Colonic mucosa (tissue), 4 donors: ENCODE data around the gene PGM2. TPM values are rescaled to one million over a fixed set of nuclear protein-coding genes. Genes with fewer than 3 reads are reported as not detected.

Experiments
- DNase-seq: peaks from one replicate; pipeline ENCODE4 v3.0.0-alpha.2; 2020
- H3K27ac ChIP-seq: fragments of 200-600 bp; one replicate; pipeline ENCODE4 v1.8.0; 2021
- H3K27me3 ChIP-seq: fragments of 200-600 bp; one replicate; pipeline ENCODE4 v1.8.0; 2021
- H3K36me3 ChIP-seq: fragments of 200-600 bp; one replicate; pipeline ENCODE4 v1.8.0; 2021
- H3K4me1 ChIP-seq: fragments of 200-600 bp; one replicate; pipeline ENCODE4 v1.8.0; 2021; ENCODE audit warnings: mild to moderate bottlenecking
- H3K4me3 ChIP-seq: fragments of 200-600 bp; one replicate; pipeline ENCODE4 v1.8.0; 2021
- H3K9ac ChIP-seq, 2 donors: one replicate each; pipeline ENCODE4 v1.7.0; 2013; ENCODE audit warnings: control low read depth in 2 of 2, low read depth in 2 of 2, low read length in 2 of 2
- H3K9me3 ChIP-seq: fragments of 200-600 bp; one replicate; pipeline ENCODE4 v1.8.0; 2021
- intact Hi-C: fragments of 100-400 bp; cut with DNase I; formaldehyde crosslinking; loops from one replicate; pipeline ENCODE4 v1.14.1; 2022
- total RNA-seq, 2 donors: library from RNA; stranded (reverse); fragmentation: NEBNext Ultra II Directional in 1 of 2; extraction: Animal tissue kit (Norgen Biotek cat#: 25700) in 1 of 2; gene quantifications; one replicate each; pipeline ENCODE4 v1.2.1, GENCODE V29; 2021
- TF ChIP-seq, protein P1 (sequence below): fragments of 200-600 bp; IDR thresholded peaks from one replicate; pipeline ENCODE4 v1.8.0; 2022; ENCODE audit warnings: antibody characterized with exemption, mild to moderate bottlenecking
- donor health status: healthy.
- donor health status: DM: no; HTN: no; CAD: no.
- donor health status: DM: no; HTN: no; CAD: no.

Gene PGM2
- total RNA-seq, 2 donors from 2014 or later, result 32.6 to 37.2 TPM

DNA sequence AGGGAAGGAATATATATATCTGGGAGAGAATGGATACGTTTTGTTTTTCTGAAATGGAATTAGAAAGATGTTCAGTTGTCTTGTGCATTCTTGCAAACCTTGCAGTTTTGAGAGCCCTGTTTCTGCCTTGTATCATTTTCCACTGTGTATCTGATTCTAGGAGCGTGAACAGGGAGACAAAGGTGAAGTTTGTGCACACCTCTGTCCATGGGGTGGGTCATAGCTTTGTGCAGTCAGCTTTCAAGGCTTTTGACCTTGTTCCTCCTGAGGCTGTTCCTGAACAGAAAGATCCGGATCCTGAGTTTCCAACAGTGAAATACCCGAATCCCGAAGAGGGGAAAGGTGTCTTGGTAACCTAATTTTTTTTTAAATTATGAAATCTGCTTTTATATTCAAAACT, 17.7 kb downstream of the PGM2 start:
- no peak overlapping the region for H3K4me3 ChIP-seq
- H3K9ac ChIP-seq, result no peak overlapping the region
- H3K36me3 ChIP-seq, result peaks cover 5% of the 10 kb centered on the region
- TF ChIP-seq, protein P1, sequence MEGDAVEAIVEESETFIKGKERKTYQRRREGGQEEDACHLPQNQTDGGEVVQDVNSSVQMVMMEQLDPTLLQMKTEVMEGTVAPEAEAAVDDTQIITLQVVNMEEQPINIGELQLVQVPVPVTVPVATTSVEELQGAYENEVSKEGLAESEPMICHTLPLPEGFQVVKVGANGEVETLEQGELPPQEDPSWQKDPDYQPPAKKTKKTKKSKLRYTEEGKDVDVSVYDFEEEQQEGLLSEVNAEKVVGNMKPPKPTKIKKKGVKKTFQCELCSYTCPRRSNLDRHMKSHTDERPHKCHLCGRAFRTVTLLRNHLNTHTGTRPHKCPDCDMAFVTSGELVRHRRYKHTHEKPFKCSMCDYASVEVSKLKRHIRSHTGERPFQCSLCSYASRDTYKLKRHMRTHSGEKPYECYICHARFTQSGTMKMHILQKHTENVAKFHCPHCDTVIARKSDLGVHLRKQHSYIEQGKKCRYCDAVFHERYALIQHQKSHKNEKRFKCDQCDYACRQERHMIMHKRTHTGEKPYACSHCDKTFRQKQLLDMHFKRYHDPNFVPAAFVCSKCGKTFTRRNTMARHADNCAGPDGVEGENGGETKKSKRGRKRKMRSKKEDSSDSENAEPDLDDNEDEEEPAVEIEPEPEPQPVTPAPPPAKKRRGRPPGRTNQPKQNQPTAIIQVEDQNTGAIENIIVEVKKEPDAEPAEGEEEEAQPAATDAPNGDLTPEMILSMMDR, result no peak
- intact Hi-C loops, result no loop called here
- no peaks in the 10 kb centered on the region for H3K4me1 ChIP-seq
- no peak overlapping the region for H3K27ac ChIP-seq
- no peak for DNase-seq
- no peaks in the 10 kb centered on the region for H3K27me3 ChIP-seq
- no peaks in the 10 kb centered on the region for H3K9me3 ChIP-seq

DNA sequence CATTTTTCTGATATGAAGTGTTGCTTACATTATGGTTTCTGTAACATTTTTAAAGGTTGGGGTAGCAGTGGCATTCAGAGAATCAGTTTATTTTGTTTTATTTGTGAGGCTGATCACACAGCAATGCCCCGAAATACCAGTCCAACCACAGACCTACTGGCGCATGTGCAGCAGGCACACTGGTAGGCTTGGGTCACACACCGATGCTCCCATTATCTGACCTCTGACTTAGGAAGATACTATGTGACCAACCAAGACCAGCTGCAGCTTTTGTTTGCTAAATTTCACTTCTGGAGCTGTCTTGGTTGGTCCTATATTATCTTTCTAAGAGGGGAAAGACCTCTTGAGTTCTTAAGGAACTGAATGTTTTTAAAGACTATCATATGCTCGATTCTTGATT, 18.7 kb downstream of the PGM2 start:
- DNase-seq, result no peak

DNA sequence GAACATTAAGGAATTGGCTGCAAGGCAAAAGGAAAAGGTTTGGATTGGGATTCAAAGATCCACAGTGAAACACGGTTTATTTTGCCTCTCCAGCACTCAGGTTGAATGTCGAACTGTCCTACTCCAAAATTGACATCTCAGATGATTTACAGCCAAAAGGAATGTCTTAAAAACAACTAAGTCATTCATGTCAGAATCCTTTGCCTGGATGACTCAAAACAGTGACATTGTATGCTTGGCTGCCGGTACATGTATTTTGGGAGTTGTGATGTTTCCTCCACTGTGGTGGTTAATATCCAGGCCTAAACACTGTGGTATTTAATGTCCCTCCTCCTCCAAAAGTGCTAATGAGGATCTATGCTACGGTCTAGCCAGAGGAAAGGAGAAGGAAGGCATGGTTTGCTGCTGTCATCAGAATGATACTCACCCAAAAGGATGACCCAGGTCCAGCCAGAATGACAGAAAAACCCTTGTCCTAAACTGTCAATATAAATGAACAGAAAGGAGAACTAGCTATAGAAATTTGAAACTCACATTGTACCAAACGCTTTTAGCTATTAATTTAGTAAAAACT, 20.9 kb downstream of the PGM2 start:
- TF ChIP-seq, protein P1, result no peak
- no peak overlapping the region for H3K4me3 ChIP-seq
- no peaks in the 10 kb centered on the region for H3K36me3 ChIP-seq
- H3K4me1 ChIP-seq, result no peaks in the 10 kb centered on the region
- intact Hi-C loops, result no loop called here
- H3K9me3 ChIP-seq, result no peaks in the 10 kb centered on the region
- no peak overlapping the region for H3K27ac ChIP-seq
- no peaks in the 10 kb centered on the region for H3K27me3 ChIP-seq
- H3K9ac ChIP-seq, result no peak overlapping the region
- no peak for DNase-seq

More for the DNA sequence above, 18.7 kb downstream of the PGM2 start:
- TF ChIP-seq, protein P1, result no peak
- Histone ChIP-seq H3K9ac (no peak overlapping the region), H3K4me1 (no peaks in the 10 kb centered on the region), H3K4me3 (no peak overlapping the region), H3K36me3 (peaks cover 5% of the 10 kb centered on the region), H3K27ac (no peak overlapping the region), H3K27me3 (no peaks in the 10 kb centered on the region), H3K9me3 (no peaks in the 10 kb centered on the region)
- intact Hi-C loops, result no loop called here

DNA sequence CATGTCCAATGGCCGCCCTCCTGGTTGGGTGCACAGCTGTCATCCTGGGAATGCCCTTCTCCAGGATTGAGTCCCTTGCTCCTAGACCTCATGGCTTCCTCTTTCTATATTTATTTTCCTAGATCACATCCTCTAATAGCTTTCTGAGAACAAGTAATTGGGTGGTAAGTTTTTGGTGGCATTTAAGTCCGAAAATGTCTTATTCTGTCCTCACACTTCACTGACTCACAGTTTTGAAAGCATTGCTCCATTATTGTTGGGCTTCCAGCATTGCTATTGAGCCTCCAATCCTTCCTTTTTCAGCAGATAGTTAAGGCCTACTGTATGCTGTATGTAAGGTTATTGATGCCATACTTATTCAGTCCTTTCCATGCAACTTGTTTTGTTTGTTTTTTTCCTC, 25.9 kb downstream of the PGM2 start:
- intact Hi-C loops, result no loop called here
- no peaks in the 10 kb centered on the region for H3K36me3 ChIP-seq
- no peak overlapping the region for H3K27ac ChIP-seq
- TF ChIP-seq, protein P1, result no peak
- H3K4me1 ChIP-seq, result no peaks in the 10 kb centered on the region
- H3K9me3 ChIP-seq, result no peaks in the 10 kb centered on the region
- DNase-seq, result no peak
- H3K9ac ChIP-seq, result no peak overlapping the region
- no peaks in the 10 kb centered on the region for H3K27me3 ChIP-seq
- no peak overlapping the region for H3K4me3 ChIP-seq

DNA sequence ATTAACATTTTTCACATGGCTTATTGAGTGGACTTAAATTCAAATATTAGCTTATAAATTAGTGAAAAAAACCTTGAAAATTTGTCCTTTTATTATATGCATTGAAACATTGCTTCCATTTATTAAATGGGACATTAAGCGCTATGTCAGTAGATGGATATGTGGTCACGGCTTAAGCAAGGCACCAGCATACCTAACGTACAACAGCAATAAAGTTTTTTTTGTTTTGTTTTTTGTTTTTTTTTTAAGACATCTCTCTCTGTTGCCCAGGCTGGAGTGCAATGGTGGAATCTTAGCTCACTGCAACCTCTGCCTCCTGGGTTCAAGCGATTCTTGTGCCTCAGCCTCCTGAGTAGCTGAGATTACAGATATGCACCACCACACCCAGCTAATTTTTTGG, 31.6 kb downstream of the PGM2 start:
- H3K36me3 ChIP-seq, result no peaks in the 10 kb centered on the region
- intact Hi-C loops, result no loop called here
- no peaks in the 10 kb centered on the region for H3K4me1 ChIP-seq
- no peaks in the 10 kb centered on the region for H3K9me3 ChIP-seq
- H3K27me3 ChIP-seq, result no peaks in the 10 kb centered on the region
- DNase-seq, result no peak
- no peak overlapping the region for H3K27ac ChIP-seq
- TF ChIP-seq, protein P1, result no peak
- H3K9ac ChIP-seq, result no peak overlapping the region
- H3K4me3 ChIP-seq, result no peak overlapping the region
